Uterus (tissue), 4 donors: ENCODE data around the gene SECTM1. TPM values are rescaled to one million over a fixed set of nuclear protein-coding genes. Genes with fewer than 3 reads are reported as not detected.
A peak's percentile ranks its signal among the peaks of the same experiment; 100 is the strongest.

Source experiments
- DNase-seq, 2 donors: peaks; one replicate each; pipeline ENCODE4 v3.0.0-alpha.2; 2019 to 2020
- H3K27ac ChIP-seq, 2 donors: fragments of 200-600 bp; sonication (generic); 1 replicate in 1 of 2; 2 replicates in 1 of 2; pipeline ENCODE4 v1.5.1; 2016 to 2018
- H3K27me3 ChIP-seq, 2 donors: fragments of 200-600 bp; sonication (generic); one replicate each; pipeline ENCODE4 v1.5.1; 2018 to 2019; ENCODE audit warnings: control low read depth in 1 of 2
- H3K36me3 ChIP-seq, 2 donors: fragments of 200-600 bp; sonication (generic); one replicate each; pipeline ENCODE4 v1.5.1; 2019; ENCODE audit warnings: control low read depth in 1 of 2
- H3K4me1 ChIP-seq, 2 donors: fragments of 200-600 bp; sonication (generic); one replicate each; pipeline ENCODE4 v1.5.1; 2018 to 2019; ENCODE audit warnings: control low read depth in 1 of 2
- H3K4me3 ChIP-seq, 2 donors: fragments of 200-600 bp; sonication (generic); 1 replicate in 1 of 2; 2 replicates in 1 of 2; pipeline ENCODE4 v1.5.1; 2018 to 2019; ENCODE audit warnings: mild to moderate bottlenecking in 1 of 2
- H3K9me3 ChIP-seq, 2 donors: fragments of 200-600 bp; sonication (generic); one replicate each; pipeline ENCODE4 v1.5.1; 2019; ENCODE audit warnings: control low read depth in 1 of 2
- CTCF ChIP-seq, 4 experiments: fragments of 200-600 bp in 2 of 4; fragments of 450-650 bp in 2 of 4; sonication (generic) in 2 of 4; IDR thresholded peaks; one replicate each; pipeline ENCODE4 v1.5.1; 2016 to 2019; ENCODE audit warnings: antibody characterized with exemption in 4 of 4, mild to moderate bottlenecking in 2 of 4, moderate library complexity in 1 of 4
- POLR2A ChIP-seq, 2 donors: fragments of 450-650 bp; IDR thresholded peaks; one replicate each; pipeline ENCODE4 v1.6.1; 2016; ENCODE audit warnings: antibody characterized with exemption in 2 of 2, mild to moderate bottlenecking in 1 of 2, moderate library complexity in 1 of 2
- intact Hi-C: fragments of 100-400 bp; cut with DNase I; formaldehyde crosslinking; loops from one replicate; pipeline ENCODE4 v1.15.1; 2023; ENCODE audit warnings: low total_unique reads
- total RNA-seq, 4 donors: library from RNA; depleted of rRNA in 3 of 4; stranded (reverse); fragments of >200 nt in 3 of 4; gene quantifications; one replicate each; pipeline versions ENCODE4 v1.1.0 to v1.2.4, GENCODE V29; 2014 to 2023
- donor health status: DM: yes; HTN: yes; CAD: no.

SECTM1 gene
- total RNA-seq, 4 donors from 2014 or later = 3.5 to 29.4 (median 9.0) TPM

GRCh38 chr17:82277851-82278250 is 55.7 kb downstream of the SECTM1 start:
- TF ChIP-seq POLR2A (IDR thresholded peaks at IDR 0.05) (no peak), CTCF (IDR thresholded peaks at IDR 0.05) (no peak)
- H3K27me3 ChIP-seq = no peaks in the 10 kb centered on the region
- H3K9me3 ChIP-seq = no peaks in the 10 kb centered on the region
- peaks cover 0 to 9% of the 10 kb centered on the region in 2 donors for H3K4me1 ChIP-seq
- DNase-seq = no peak
- no peak overlapping the region for H3K27ac ChIP-seq
- no peaks in the 10 kb centered on the region for H3K36me3 ChIP-seq
- intact Hi-C loops = no loop called here
- no peak overlapping the region for H3K4me3 ChIP-seq

- Histone ChIP-seq H3K9me3 (no peaks in the 10 kb centered on the region), H3K27me3 (no peaks in the 10 kb centered on the region), H3K27ac (no peak overlapping the region), H3K36me3 (no peaks in the 10 kb centered on the region), H3K4me3 (no peak overlapping the region), H3K4me1 (peaks cover 0 to 11% of the 10 kb centered on the region in 2 donors)
- intact Hi-C loops = no loop called here
- DNase-seq = no peak
- TF ChIP-seq POLR2A (IDR thresholded peaks at IDR 0.05) (no peak), CTCF (IDR thresholded peaks at IDR 0.05) (no peak)
Measured at GRCh38 chr17:82276938-82277337, 56.6 kb downstream of the SECTM1 start.

- no peaks in the 10 kb centered on the region for H3K9me3 ChIP-seq
- intact Hi-C loops = no loop called here
- TF ChIP-seq POLR2A (IDR thresholded peaks at IDR 0.05) = no peak
- TF ChIP-seq CTCF (IDR thresholded peaks at IDR 0.05) = no peak
- H3K27me3 ChIP-seq = no peaks in the 10 kb centered on the region
- H3K4me1 ChIP-seq = peaks cover 0 to 20% of the 10 kb centered on the region in 2 donors
- no peak for DNase-seq
- no peak overlapping the region for H3K27ac ChIP-seq
- no peak overlapping the region for H3K4me3 ChIP-seq
- H3K36me3 ChIP-seq = no peaks in the 10 kb centered on the region
Measured at GRCh38 chr17:82275326-82275725, 58.2 kb downstream of the SECTM1 start.

- DNase-seq = no peak
- no peaks in the 10 kb centered on the region for H3K27me3 ChIP-seq
- H3K4me3 ChIP-seq = peak overlapping the region; percentile 96
- intact Hi-C loops = no loop called here
- H3K4me1 ChIP-seq = peaks cover 0 to 24% of the 10 kb centered on the region in 2 donors
- no peaks in the 10 kb centered on the region for H3K9me3 ChIP-seq
- peak overlapping the region; percentile 99 to 100 for H3K27ac ChIP-seq
- H3K36me3 ChIP-seq = no peaks in the 10 kb centered on the region
- TF ChIP-seq CTCF (IDR thresholded peaks at IDR 0.05) = no peak
- TF ChIP-seq POLR2A (IDR thresholded peaks at IDR 0.05) = no peak
Measured at GRCh38 chr17:82274134-82275020, 59.2 kb downstream of the SECTM1 start.

- Histone ChIP-seq H3K27ac (peak within 1 kb of the TSS; percentile 99 to 100), H3K4me3 (peak within 1 kb of the TSS; percentile 96), H3K4me1 (peaks cover 0 to 26% of the 10 kb centered on the region in 2 donors), H3K36me3 (no peaks in the 10 kb centered on the region), H3K9me3 (no peaks in the 10 kb centered on the region), H3K27me3 (no peaks in the 10 kb centered on the region)
- TF ChIP-seq POLR2A (IDR thresholded peaks at IDR 0.05) = peak; percentile 49 to 79
- TF ChIP-seq CTCF (IDR thresholded peaks at IDR 0.05) = no peak
- intact Hi-C loops = no loop called here
- DNase-seq = peak; percentile 91
Measured at GRCh38 chr17:82273327-82274133, 60.0 kb downstream of the SECTM1 start, which contains the start of gene CSNK1D. Gene CSNK1D (minus strand): TSS chr17:82273700. CDS start chr17:82273381, 319 bp downstream.
